HepG2 (cell line): ENCODE measurements around the gene BCLAF1. TPM values are rescaled to one million over a fixed set of nuclear protein-coding genes. Genes with fewer than 3 reads are reported as not detected.
A peak's percentile ranks its signal among the peaks of the same experiment; 100 is the strongest.

Experiments
- ATAD3A ChIP-seq: sonication (generic); formaldehyde crosslinking; IDR thresholded peaks from 2 replicates; pipeline ENCODE4 v1.4.0; 2020; ENCODE audit warnings: missing genetic modification reagents
- SIX1 ChIP-seq: sonication (generic); formaldehyde crosslinking; IDR thresholded peaks from 2 replicates; pipeline ENCODE4 v1.4.0; 2020; ENCODE audit warnings: missing genetic modification reagents, borderline replicate concordance
- ZFP36 ChIP-seq: fragments of 150-350 bp; IDR thresholded peaks from 2 replicates; pipeline ENCODE4 v1.6.1; 2018; ENCODE audit warnings: borderline replicate concordance, low read length, low read depth; ENCODE audit not compliant: partially characterized antibody
- ZFP36L1 ChIP-seq: sonication (generic); formaldehyde crosslinking; IDR thresholded peaks from 2 replicates; pipeline ENCODE4 v1.8.0; 2022; ENCODE audit warnings: mild to moderate bottlenecking, missing genetic modification reagents, moderate library complexity
- ZFP82 ChIP-seq: sonication (generic); formaldehyde crosslinking; IDR thresholded peaks from 2 replicates; pipeline ENCODE4 v1.5.1; 2020; ENCODE audit warnings: mild to moderate bottlenecking, missing genetic modification reagents, borderline replicate concordance
- ZNF232 ChIP-seq: sonication (generic); formaldehyde crosslinking; IDR thresholded peaks from 2 replicates; pipeline ENCODE4 v1.4.0; 2020; ENCODE audit warnings: missing genetic modification reagents, borderline replicate concordance
- polyA plus RNA-seq, 8 experiments: library from polyadenylated mRNA; depleted of rRNA in 3 of 8; stranded (reverse) in 7 of 8; unstranded in 1 of 8; fragments of >200 nt; fragmentation: Illumina TruSeq in 4 of 8; extraction: Trizol in 4 of 8; gene quantifications; 2 replicates each; pipeline versions ENCODE4 v1.2.1 to v1.2.3, GENCODE V29; 2011 to 2016; ENCODE audit warnings: low read depth in 4 of 8, missing spikeins in 1 of 8, mixed read lengths in 1 of 8; ENCODE audit not compliant: insufficient read depth in 1 of 8
- total RNA-seq, 5 experiments: library from RNA; depleted of rRNA; stranded (reverse); fragments of >200 nt; fragmentation: Illumina TruSeq; extraction: Trizol; gene quantifications; 2 replicates each; pipeline ENCODE4 v1.2.3, GENCODE V29; 2016; ENCODE audit warnings: low read depth in 1 of 5
- TF ChIP-seq, protein P1 (sequence below): conservative IDR thresholded peaks from 2 replicates; pipeline ENCODE4 v1.6.1; 2018; ENCODE audit warnings: missing genetic modification reagents
- TF ChIP-seq, protein P2 (sequence below), 2 experiments: IDR thresholded peaks; 2 replicates each; pipeline ENCODE4 v1.6.1; 2011 to 2012; ENCODE audit warnings: low read length in 2 of 2, borderline replicate concordance in 1 of 2, low read depth in 1 of 2, mild to moderate bottlenecking in 1 of 2, moderate library complexity in 1 of 2
- TF ChIP-seq, protein P3 (sequence below): sonication (generic); formaldehyde crosslinking; IDR thresholded peaks from 2 replicates; pipeline ENCODE4 v1.5.1; 2020; ENCODE audit warnings: mild to moderate bottlenecking, missing genetic modification reagents
- TF ChIP-seq, protein P4 (sequence below): sonication (generic); formaldehyde crosslinking; IDR thresholded peaks from 2 replicates; pipeline ENCODE4 v1.4.0; 2020; ENCODE audit warnings: missing genetic modification reagents, borderline replicate concordance
- TF ChIP-seq, protein P5 (sequence below): sonication (generic); formaldehyde crosslinking; IDR thresholded peaks from 2 replicates; pipeline ENCODE4 v1.8.1; 2022; ENCODE audit warnings: low read depth, mild to moderate bottlenecking, missing genetic modification reagents

The BCLAF1 gene
- total and polyA plus RNA-seq, 2 of the 13 experiments (the other 11 are each of a cell fraction or from before 2014, with no cell fraction given): 55.3 to 292 TPM

DNA sequence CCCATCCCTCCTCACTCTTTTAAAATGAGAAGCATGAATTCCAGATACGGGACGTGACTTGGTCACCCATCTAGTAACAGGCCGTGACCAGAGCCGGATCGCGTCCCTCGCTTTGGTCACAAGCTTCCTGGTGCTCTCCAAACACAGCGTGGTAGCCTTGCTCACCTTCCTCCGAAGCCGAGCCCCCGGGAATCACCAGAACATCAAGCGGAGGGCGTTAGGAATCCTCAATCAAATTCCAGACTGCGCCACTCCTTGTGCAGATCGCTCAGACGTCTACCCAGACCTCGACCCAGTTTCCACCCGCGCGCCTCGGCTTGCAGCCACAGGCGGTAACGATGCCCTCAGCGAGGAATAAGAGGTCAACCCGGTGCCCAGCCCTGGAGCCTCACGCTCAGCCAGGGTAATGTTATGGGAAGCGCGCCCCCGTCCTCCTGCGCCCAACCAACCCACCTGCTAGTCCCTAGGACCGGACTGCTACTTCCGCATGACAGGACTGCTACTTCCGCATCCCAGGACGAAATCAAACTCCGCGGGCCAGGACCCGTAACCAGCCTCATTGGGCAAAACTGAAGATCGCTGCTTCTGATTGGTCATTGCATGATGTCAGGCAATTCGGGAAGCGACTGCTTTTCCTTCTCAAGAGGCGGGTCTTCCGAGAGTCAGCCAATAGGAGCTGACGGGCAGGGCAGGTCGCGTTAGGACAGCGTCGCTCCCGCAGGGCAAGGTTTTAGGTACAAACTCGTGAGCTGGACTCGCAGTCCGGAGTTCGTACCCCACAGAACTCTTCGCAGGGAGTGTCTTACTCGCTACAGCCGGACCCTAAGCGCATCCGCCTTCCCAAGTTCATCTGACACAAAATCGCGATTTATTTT, 39.6 kb downstream of the BCLAF1 start, which contains the start of gene MTFR2 (continued):
- TF ChIP-seq ATAD3A (CRISPR knock-in tag): no peak
- TF ChIP-seq ZFP36L1: peak; percentile 98; the same call in 1 of the 2 replicates
- TF ChIP-seq SIX1 (CRISPR knock-in tag): no peak; the same call in 1 of the 2 replicates
- TF ChIP-seq, protein P1, sequence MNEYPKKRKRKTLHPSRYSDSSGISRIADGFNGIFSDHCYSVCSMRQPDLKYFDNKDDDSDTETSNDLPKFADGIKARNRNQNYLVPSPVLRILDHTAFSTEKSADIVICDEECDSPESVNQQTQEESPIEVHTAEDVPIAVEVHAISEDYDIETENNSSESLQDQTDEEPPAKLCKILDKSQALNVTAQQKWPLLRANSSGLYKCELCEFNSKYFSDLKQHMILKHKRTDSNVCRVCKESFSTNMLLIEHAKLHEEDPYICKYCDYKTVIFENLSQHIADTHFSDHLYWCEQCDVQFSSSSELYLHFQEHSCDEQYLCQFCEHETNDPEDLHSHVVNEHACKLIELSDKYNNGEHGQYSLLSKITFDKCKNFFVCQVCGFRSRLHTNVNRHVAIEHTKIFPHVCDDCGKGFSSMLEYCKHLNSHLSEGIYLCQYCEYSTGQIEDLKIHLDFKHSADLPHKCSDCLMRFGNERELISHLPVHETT: 0 out of 2 replicates have a peak, but pooled peaks have one; percentile 22
- TF ChIP-seq, protein P2, sequence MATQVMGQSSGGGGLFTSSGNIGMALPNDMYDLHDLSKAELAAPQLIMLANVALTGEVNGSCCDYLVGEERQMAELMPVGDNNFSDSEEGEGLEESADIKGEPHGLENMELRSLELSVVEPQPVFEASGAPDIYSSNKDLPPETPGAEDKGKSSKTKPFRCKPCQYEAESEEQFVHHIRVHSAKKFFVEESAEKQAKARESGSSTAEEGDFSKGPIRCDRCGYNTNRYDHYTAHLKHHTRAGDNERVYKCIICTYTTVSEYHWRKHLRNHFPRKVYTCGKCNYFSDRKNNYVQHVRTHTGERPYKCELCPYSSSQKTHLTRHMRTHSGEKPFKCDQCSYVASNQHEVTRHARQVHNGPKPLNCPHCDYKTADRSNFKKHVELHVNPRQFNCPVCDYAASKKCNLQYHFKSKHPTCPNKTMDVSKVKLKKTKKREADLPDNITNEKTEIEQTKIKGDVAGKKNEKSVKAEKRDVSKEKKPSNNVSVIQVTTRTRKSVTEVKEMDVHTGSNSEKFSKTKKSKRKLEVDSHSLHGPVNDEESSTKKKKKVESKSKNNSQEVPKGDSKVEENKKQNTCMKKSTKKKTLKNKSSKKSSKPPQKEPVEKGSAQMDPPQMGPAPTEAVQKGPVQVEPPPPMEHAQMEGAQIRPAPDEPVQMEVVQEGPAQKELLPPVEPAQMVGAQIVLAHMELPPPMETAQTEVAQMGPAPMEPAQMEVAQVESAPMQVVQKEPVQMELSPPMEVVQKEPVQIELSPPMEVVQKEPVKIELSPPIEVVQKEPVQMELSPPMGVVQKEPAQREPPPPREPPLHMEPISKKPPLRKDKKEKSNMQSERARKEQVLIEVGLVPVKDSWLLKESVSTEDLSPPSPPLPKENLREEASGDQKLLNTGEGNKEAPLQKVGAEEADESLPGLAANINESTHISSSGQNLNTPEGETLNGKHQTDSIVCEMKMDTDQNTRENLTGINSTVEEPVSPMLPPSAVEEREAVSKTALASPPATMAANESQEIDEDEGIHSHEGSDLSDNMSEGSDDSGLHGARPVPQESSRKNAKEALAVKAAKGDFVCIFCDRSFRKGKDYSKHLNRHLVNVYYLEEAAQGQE (IDR thresholded peaks at IDR 0.05; ENCODE audit: borderline replicate concordance in 1 of 2, low read depth in 1 of 2, low read length in 2 of 2): peak in 1 of 2 experiments; percentile 32; a peak in 1 of 4 replicates
- TF ChIP-seq, protein P3, sequence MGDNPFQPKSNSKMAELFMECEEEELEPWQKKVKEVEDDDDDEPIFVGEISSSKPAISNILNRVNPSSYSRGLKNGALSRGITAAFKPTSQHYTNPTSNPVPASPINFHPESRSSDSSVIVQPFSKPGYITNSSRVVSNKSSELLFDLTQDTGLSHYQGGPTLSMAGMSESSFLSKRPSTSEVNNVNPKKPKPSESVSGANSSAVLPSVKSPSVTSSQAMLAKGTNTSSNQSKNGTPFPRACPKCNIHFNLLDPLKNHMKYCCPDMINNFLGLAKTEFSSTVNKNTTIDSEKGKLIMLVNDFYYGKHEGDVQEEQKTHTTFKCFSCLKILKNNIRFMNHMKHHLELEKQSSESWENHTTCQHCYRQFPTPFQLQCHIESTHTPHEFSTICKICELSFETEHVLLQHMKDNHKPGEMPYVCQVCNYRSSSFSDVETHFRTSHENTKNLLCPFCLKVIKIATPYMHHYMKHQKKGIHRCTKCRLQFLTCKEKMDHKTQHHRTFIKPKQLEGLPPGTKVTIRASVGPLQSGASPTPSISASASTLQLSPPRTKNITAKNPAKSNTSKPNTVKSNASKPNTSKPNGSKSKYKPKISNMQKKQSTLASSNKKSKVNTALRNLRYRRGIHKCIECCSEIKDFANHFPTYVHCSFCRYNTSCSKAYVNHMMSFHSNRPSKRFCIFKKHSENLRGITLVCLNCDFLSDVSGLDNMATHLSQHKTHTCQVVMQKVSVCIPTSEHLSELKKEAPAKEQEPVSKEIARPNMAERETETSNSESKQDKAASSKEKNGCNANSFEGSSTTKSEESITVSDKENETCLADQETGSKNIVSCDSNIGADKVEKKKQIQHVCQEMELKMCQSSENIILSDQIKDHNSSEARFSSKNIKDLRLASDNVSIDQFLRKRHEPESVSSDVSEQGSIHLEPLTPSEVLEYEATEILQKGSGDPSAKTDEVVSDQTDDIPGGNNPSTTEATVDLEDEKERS (CRISPR knock-in tag): peak; percentile 89
- TF ChIP-seq, protein P4, sequence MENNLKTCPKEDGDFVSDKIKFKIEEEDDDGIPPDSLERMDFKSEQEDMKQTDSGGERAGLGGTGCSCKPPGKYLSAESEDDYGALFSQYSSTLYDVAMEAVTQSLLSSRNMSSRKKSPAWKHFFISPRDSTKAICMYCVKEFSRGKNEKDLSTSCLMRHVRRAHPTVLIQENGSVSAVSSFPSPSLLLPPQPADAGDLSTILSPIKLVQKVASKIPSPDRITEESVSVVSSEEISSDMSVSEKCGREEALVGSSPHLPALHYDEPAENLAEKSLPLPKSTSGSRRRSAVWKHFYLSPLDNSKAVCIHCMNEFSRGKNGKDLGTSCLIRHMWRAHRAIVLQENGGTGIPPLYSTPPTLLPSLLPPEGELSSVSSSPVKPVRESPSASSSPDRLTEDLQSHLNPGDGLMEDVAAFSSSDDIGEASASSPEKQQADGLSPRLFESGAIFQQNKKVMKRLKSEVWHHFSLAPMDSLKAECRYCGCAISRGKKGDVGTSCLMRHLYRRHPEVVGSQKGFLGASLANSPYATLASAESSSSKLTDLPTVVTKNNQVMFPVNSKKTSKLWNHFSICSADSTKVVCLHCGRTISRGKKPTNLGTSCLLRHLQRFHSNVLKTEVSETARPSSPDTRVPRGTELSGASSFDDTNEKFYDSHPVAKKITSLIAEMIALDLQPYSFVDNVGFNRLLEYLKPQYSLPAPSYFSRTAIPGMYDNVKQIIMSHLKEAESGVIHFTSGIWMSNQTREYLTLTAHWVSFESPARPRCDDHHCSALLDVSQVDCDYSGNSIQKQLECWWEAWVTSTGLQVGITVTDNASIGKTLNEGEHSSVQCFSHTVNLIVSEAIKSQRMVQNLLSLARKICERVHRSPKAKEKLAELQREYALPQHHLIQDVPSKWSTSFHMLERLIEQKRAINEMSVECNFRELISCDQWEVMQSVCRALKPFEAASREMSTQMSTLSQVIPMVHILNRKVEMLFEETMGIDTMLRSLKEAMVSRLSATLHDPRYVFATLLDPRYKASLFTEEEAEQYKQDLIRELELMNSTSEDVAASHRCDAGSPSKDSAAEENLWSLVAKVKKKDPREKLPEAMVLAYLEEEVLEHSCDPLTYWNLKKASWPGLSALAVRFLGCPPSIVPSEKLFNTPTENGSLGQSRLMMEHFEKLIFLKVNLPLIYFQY: peak; percentile 69
- 0 out of 2 replicates have a peak, but pooled peaks have one; percentile 56 for TF ChIP-seq ZFP82 (CRISPR knock-in tag)
- TF ChIP-seq ZNF232: peak; percentile 83
- TF ChIP-seq, protein P5, sequence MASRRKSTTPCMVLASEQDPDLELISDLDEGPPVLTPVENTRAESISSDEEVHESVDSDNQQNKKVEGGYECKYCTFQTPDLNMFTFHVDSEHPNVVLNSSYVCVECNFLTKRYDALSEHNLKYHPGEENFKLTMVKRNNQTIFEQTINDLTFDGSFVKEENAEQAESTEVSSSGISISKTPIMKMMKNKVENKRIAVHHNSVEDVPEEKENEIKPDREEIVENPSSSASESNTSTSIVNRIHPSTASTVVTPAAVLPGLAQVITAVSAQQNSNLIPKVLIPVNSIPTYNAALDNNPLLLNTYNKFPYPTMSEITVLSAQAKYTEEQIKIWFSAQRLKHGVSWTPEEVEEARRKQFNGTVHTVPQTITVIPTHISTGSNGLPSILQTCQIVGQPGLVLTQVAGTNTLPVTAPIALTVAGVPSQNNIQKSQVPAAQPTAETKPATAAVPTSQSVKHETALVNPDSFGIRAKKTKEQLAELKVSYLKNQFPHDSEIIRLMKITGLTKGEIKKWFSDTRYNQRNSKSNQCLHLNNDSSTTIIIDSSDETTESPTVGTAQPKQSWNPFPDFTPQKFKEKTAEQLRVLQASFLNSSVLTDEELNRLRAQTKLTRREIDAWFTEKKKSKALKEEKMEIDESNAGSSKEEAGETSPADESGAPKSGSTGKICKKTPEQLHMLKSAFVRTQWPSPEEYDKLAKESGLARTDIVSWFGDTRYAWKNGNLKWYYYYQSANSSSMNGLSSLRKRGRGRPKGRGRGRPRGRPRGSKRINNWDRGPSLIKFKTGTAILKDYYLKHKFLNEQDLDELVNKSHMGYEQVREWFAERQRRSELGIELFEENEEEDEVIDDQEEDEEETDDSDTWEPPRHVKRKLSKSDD: peak; percentile 88
- no peak for TF ChIP-seq ZFP36
